Measurements from ENCODE around the gene MITF. TPM values are rescaled to one million over a fixed set of nuclear protein-coding genes. Genes with fewer than 3 reads are reported as not detected.

MITF gene
- total and polyA plus RNA-seq, 9 donors: 5.7 to 9.6 (median 7.4) TPM

- peak; percentile 88 for DNase-seq
- peak overlapping the region; percentile 48 for H3K27ac ChIP-seq (ENCODE audit: low read length)
- WGBS (ENCODE audit: insufficient coverage): no CpG with 5 or more reads among the region's 3 CpGs
- no peaks in the 10 kb centered on the region for H3K27me3 ChIP-seq (ENCODE audit: control insufficient read depth, insufficient read depth, low read length)
- no peaks in the 10 kb centered on the region for H3K9me3 ChIP-seq (replicated peaks; ENCODE audit: control insufficient read depth, low read depth, low read length)
- no peak overlapping the region for H3K4me3 ChIP-seq (ENCODE audit: low read length)
- peaks cover 6% of the 10 kb centered on the region for H3K4me1 ChIP-seq (ENCODE audit: control insufficient read depth, insufficient read depth, low read length)
- H3K36me3 ChIP-seq (ENCODE audit: control insufficient read depth, insufficient read depth, low read length): no peaks in the 10 kb centered on the region
Observed at GRCh38 chr3:69997631-69998307, 258.5 kb downstream of the MITF start.

GRCh38 chr3:69998759-69999139, 259.5 kb downstream of the MITF start:
- peak; percentile 13 for DNase-seq
- Histone ChIP-seq H3K4me1 (ENCODE audit: control insufficient read depth, insufficient read depth, low read length) (peaks cover 6% of the 10 kb centered on the region), H3K27me3 (ENCODE audit: control insufficient read depth, insufficient read depth, low read length) (no peaks in the 10 kb centered on the region), H3K36me3 (ENCODE audit: control insufficient read depth, insufficient read depth, low read length) (no peaks in the 10 kb centered on the region), H3K27ac (ENCODE audit: low read length) (no peak overlapping the region), H3K9me3 (replicated peaks; ENCODE audit: control insufficient read depth, low read depth, low read length) (no peaks in the 10 kb centered on the region), H3K4me3 (ENCODE audit: low read length) (no peak overlapping the region)
- WGBS (ENCODE audit: insufficient coverage): 26% methylated on average over 3 of the region's 3 CpGs

- H3K4me3 ChIP-seq (ENCODE audit: low read length): no peak within 1 kb of the TSS
Observed at GRCh38 chr3:69999140-70000027, 260.1 kb downstream of the MITF start, which contains the start of gene SAMMSON. Gene SAMMSON, plus strand, starts transcription at chr3:69999733.

GRCh38 chr3:70000028-70000410, 260.8 kb downstream of the MITF start:
- no peaks in the 10 kb centered on the region for H3K36me3 ChIP-seq (ENCODE audit: control insufficient read depth, insufficient read depth, low read length)
- no peaks in the 10 kb centered on the region for H3K9me3 ChIP-seq (replicated peaks; ENCODE audit: control insufficient read depth, low read depth, low read length)
- no peak overlapping the region for H3K27ac ChIP-seq (ENCODE audit: low read length)
- no peak overlapping the region for H3K4me3 ChIP-seq (ENCODE audit: low read length)
- no peaks in the 10 kb centered on the region for H3K27me3 ChIP-seq (ENCODE audit: control insufficient read depth, insufficient read depth, low read length)
- no peak for DNase-seq
- 91% methylated on average over 9 of the region's 15 CpGs for WGBS (ENCODE audit: insufficient coverage)
- peaks cover 6% of the 10 kb centered on the region for H3K4me1 ChIP-seq (ENCODE audit: control insufficient read depth, insufficient read depth, low read length)

More at GRCh38 chr3:69999140-70000027, 260.1 kb downstream of the MITF start, which contains the start of gene SAMMSON:
- Histone ChIP-seq H3K36me3 (ENCODE audit: control insufficient read depth, insufficient read depth, low read length) (no peaks in the 10 kb centered on the region), H3K27me3 (ENCODE audit: control insufficient read depth, insufficient read depth, low read length) (no peaks in the 10 kb centered on the region), H3K27ac (ENCODE audit: low read length) (no peak within 1 kb of the TSS), H3K4me1 (ENCODE audit: control insufficient read depth, insufficient read depth, low read length) (peaks cover 6% of the 10 kb centered on the region), H3K9me3 (replicated peaks; ENCODE audit: control insufficient read depth, low read depth, low read length) (no peaks in the 10 kb centered on the region)
- 96% methylated on average over 16 of the region's 29 CpGs for WGBS (ENCODE audit: insufficient coverage)
- peak; percentile 14 for DNase-seq

GRCh38 chr3:70000563-70001081, 261.4 kb downstream of the MITF start:
- Histone ChIP-seq H3K4me1 (ENCODE audit: control insufficient read depth, insufficient read depth, low read length) (peaks cover 6% of the 10 kb centered on the region), H3K27me3 (ENCODE audit: control insufficient read depth, insufficient read depth, low read length) (no peaks in the 10 kb centered on the region), H3K27ac (ENCODE audit: low read length) (no peak overlapping the region), H3K9me3 (replicated peaks; ENCODE audit: control insufficient read depth, low read depth, low read length) (no peaks in the 10 kb centered on the region), H3K4me3 (ENCODE audit: low read length) (no peak overlapping the region), H3K36me3 (ENCODE audit: control insufficient read depth, insufficient read depth, low read length) (no peaks in the 10 kb centered on the region)
- DNase-seq: no peak
- 53% methylated on average over 2 of the region's 4 CpGs for WGBS (ENCODE audit: insufficient coverage)

GRCh38 chr3:70003119-70003518, 263.9 kb downstream of the MITF start:
- Histone ChIP-seq H3K36me3 (ENCODE audit: control insufficient read depth, insufficient read depth, low read length) (no peaks in the 10 kb centered on the region), H3K4me1 (ENCODE audit: control insufficient read depth, insufficient read depth, low read length) (peaks cover 4% of the 10 kb centered on the region), H3K27ac (ENCODE audit: low read length) (no peak overlapping the region), H3K27me3 (ENCODE audit: control insufficient read depth, insufficient read depth, low read length) (no peaks in the 10 kb centered on the region), H3K4me3 (ENCODE audit: low read length) (no peak overlapping the region), H3K9me3 (replicated peaks; ENCODE audit: control insufficient read depth, low read depth, low read length) (no peaks in the 10 kb centered on the region)
- no peak for DNase-seq

GRCh38 chr3:70006089-70006488, 266.8 kb downstream of the MITF start:
- Histone ChIP-seq H3K36me3 (ENCODE audit: control insufficient read depth, insufficient read depth, low read length) (no peaks in the 10 kb centered on the region), H3K4me1 (ENCODE audit: control insufficient read depth, insufficient read depth, low read length) (no peaks in the 10 kb centered on the region), H3K4me3 (ENCODE audit: low read length) (no peak overlapping the region), H3K9me3 (replicated peaks; ENCODE audit: control insufficient read depth, low read depth, low read length) (no peaks in the 10 kb centered on the region), H3K27ac (ENCODE audit: low read length) (no peak overlapping the region), H3K27me3 (ENCODE audit: control insufficient read depth, insufficient read depth, low read length) (no peaks in the 10 kb centered on the region)
- DNase-seq: no peak
- WGBS (ENCODE audit: insufficient coverage): no CpG with 5 or more reads among the region's 4 CpGs

GRCh38 chr3:70010346-70010745, 271.1 kb downstream of the MITF start:
- Histone ChIP-seq H3K4me1 (ENCODE audit: control insufficient read depth, insufficient read depth, low read length) (no peaks in the 10 kb centered on the region), H3K27me3 (ENCODE audit: control insufficient read depth, insufficient read depth, low read length) (no peaks in the 10 kb centered on the region), H3K9me3 (replicated peaks; ENCODE audit: control insufficient read depth, low read depth, low read length) (no peaks in the 10 kb centered on the region), H3K4me3 (ENCODE audit: low read length) (no peak overlapping the region), H3K36me3 (ENCODE audit: control insufficient read depth, insufficient read depth, low read length) (no peaks in the 10 kb centered on the region), H3K27ac (ENCODE audit: low read length) (no peak overlapping the region)
- 100% methylated on average over 1 of the region's 2 CpGs for WGBS (ENCODE audit: insufficient coverage)
- DNase-seq: no peak

- DNase-seq: no peak
- H3K27me3 ChIP-seq (ENCODE audit: control insufficient read depth, insufficient read depth, low read length): no peaks in the 10 kb centered on the region
- WGBS (ENCODE audit: insufficient coverage): no CpG with 5 or more reads among the region's 1 CpG
- H3K4me1 ChIP-seq (ENCODE audit: control insufficient read depth, insufficient read depth, low read length): no peaks in the 10 kb centered on the region
- H3K9me3 ChIP-seq (replicated peaks; ENCODE audit: control insufficient read depth, low read depth, low read length): no peaks in the 10 kb centered on the region
- H3K4me3 ChIP-seq (ENCODE audit: low read length): no peak overlapping the region
- no peaks in the 10 kb centered on the region for H3K36me3 ChIP-seq (ENCODE audit: control insufficient read depth, insufficient read depth, low read length)
- H3K27ac ChIP-seq (ENCODE audit: low read length): no peak overlapping the region
Observed at GRCh38 chr3:70011582-70011981, 272.3 kb downstream of the MITF start.

Measured in muscle of leg (tissue), 11 donors.